ENCODE measurements around the gene TXNRD2.
"Not testable (repeated sequence)": the region's sequence is repeated elsewhere in the genome, so short reads cannot be mapped to it uniquely, and the experiment has no call there.

Gene TXNRD2

GRCh38 chr22:19914201-19914943 lies 27.2 kb downstream of the TXNRD2 start:
- no peak overlapping the region for H3K27ac ChIP-seq (ENCODE audit: low read depth, low read length)
- H3K4me3 ChIP-seq (ENCODE audit: low read depth, low read length): no peak overlapping the region
- H3K79me2 ChIP-seq (ENCODE audit: control insufficient read depth, insufficient read depth, low read length, unreplicated experiment): no peaks in the 10 kb centered on the region
- no peaks in the 10 kb centered on the region for H3K4me1 ChIP-seq (ENCODE audit: control insufficient read depth, insufficient read depth, low read length, unreplicated experiment)
- H3K36me3 ChIP-seq (ENCODE audit: insufficient read depth, low read length): no peaks in the 10 kb centered on the region
- H3K27me3 ChIP-seq (ENCODE audit: insufficient read depth, low read length): no peaks in the 10 kb centered on the region
- no peak overlapping the region for H2AFZ ChIP-seq (ENCODE audit: low read length, unreplicated experiment)

- H3K4me1 ChIP-seq (ENCODE audit: control insufficient read depth, insufficient read depth, low read length, unreplicated experiment): no peaks in the 10 kb centered on the region
- H2AFZ ChIP-seq (ENCODE audit: low read length, unreplicated experiment): no peak overlapping the region
- H3K79me2 ChIP-seq (ENCODE audit: control insufficient read depth, insufficient read depth, low read length, unreplicated experiment): no peaks in the 10 kb centered on the region
- H3K4me3 ChIP-seq (ENCODE audit: low read depth, low read length): no peak overlapping the region
- H3K27ac ChIP-seq (ENCODE audit: low read depth, low read length): no peak overlapping the region
- H3K27me3 ChIP-seq (ENCODE audit: insufficient read depth, low read length): no peaks in the 10 kb centered on the region
- H3K36me3 ChIP-seq (ENCODE audit: insufficient read depth, low read length): no peaks in the 10 kb centered on the region
Observed at GRCh38 chr22:19913337-19913936, 28.2 kb downstream of the TXNRD2 start.

GRCh38 chr22:19912271-19912999 lies 29.2 kb downstream of the TXNRD2 start:
- no peaks in the 10 kb centered on the region for H3K79me2 ChIP-seq (ENCODE audit: control insufficient read depth, insufficient read depth, low read length, unreplicated experiment)
- no peak overlapping the region for H3K4me3 ChIP-seq (ENCODE audit: low read depth, low read length)
- no peak overlapping the region for H2AFZ ChIP-seq (ENCODE audit: low read length, unreplicated experiment)
- no peaks in the 10 kb centered on the region for H3K36me3 ChIP-seq (ENCODE audit: insufficient read depth, low read length)
- H3K27ac ChIP-seq (ENCODE audit: low read depth, low read length): no peak overlapping the region
- no peaks in the 10 kb centered on the region for H3K27me3 ChIP-seq (ENCODE audit: insufficient read depth, low read length)
- H3K4me1 ChIP-seq (ENCODE audit: control insufficient read depth, insufficient read depth, low read length, unreplicated experiment): no peaks in the 10 kb centered on the region

DNA sequence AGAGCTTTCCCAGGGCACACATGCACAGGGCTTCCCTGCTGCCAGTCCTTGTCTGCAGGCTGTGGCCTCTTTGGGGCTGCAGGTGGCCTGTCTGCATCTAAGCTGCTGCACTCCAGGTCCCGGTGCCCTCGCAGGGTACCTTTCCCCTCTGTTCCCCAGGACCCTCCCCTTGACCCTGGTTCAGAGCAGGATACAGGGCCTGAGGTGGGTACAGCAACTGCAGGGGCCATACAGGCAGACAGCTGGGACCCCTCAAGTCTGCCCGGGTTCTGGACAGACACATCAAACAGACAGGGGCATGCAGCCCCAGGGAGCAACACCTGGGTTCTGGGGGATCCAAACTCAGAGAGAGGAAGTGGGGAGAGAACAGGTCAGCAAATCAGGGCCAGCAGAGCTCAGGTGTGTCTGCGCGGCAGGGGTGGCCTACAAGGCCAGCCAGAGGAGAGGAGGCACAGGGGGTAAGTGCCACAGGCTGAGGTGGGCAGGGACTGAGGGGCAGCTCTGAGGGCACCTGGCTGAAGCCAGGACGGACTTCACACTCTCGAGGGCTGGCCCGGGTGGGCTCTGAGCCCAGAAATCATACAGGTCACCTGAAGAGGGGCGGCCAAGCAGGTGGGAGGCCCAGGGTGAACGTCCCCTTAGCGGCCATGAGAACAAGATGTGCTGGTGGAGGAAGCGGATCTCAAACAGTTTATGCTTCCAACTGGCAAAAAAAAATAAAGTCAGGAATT lies 29.9 kb downstream of the TXNRD2 start:
- H3K27ac ChIP-seq (ENCODE audit: low read depth, low read length): no peak overlapping the region
- H3K4me3 ChIP-seq (ENCODE audit: low read depth, low read length): no peak overlapping the region
- no peaks in the 10 kb centered on the region for H3K36me3 ChIP-seq (ENCODE audit: insufficient read depth, low read length)
- no peaks in the 10 kb centered on the region for H3K79me2 ChIP-seq (ENCODE audit: control insufficient read depth, insufficient read depth, low read length, unreplicated experiment)
- H3K4me1 ChIP-seq (ENCODE audit: control insufficient read depth, insufficient read depth, low read length, unreplicated experiment): no peaks in the 10 kb centered on the region
- no peak overlapping the region for H2AFZ ChIP-seq (ENCODE audit: low read length, unreplicated experiment)
- no peaks in the 10 kb centered on the region for H3K27me3 ChIP-seq (ENCODE audit: insufficient read depth, low read length)

- Histone ChIP-seq H3K27ac (ENCODE audit: low read depth, low read length) (no peak overlapping the region), H3K4me3 (ENCODE audit: low read depth, low read length) (no peak overlapping the region), H3K27me3 (ENCODE audit: insufficient read depth, low read length) (no peaks in the 10 kb centered on the region), H3K4me1 (ENCODE audit: control insufficient read depth, insufficient read depth, low read length, unreplicated experiment) (no peaks in the 10 kb centered on the region), H3K36me3 (ENCODE audit: insufficient read depth, low read length) (no peaks in the 10 kb centered on the region), H2AFZ (ENCODE audit: low read length, unreplicated experiment) (no peak overlapping the region), H3K79me2 (ENCODE audit: control insufficient read depth, insufficient read depth, low read length, unreplicated experiment) (no peaks in the 10 kb centered on the region)
Observed at GRCh38 chr22:19910180-19910744, 31.4 kb downstream of the TXNRD2 start.

GRCh38 chr22:19909350-19910179 lies 32.1 kb downstream of the TXNRD2 start:
- H3K79me2 ChIP-seq (ENCODE audit: control insufficient read depth, insufficient read depth, low read length, unreplicated experiment): no peaks in the 10 kb centered on the region
- no peak overlapping the region for H3K4me3 ChIP-seq (ENCODE audit: low read depth, low read length)
- no peak overlapping the region for H2AFZ ChIP-seq (ENCODE audit: low read length, unreplicated experiment)
- no peaks in the 10 kb centered on the region for H3K36me3 ChIP-seq (ENCODE audit: insufficient read depth, low read length)
- no peaks in the 10 kb centered on the region for H3K27me3 ChIP-seq (ENCODE audit: insufficient read depth, low read length)
- H3K4me1 ChIP-seq (ENCODE audit: control insufficient read depth, insufficient read depth, low read length, unreplicated experiment): no peaks in the 10 kb centered on the region
- no peak overlapping the region for H3K27ac ChIP-seq (ENCODE audit: low read depth, low read length)

DNA sequence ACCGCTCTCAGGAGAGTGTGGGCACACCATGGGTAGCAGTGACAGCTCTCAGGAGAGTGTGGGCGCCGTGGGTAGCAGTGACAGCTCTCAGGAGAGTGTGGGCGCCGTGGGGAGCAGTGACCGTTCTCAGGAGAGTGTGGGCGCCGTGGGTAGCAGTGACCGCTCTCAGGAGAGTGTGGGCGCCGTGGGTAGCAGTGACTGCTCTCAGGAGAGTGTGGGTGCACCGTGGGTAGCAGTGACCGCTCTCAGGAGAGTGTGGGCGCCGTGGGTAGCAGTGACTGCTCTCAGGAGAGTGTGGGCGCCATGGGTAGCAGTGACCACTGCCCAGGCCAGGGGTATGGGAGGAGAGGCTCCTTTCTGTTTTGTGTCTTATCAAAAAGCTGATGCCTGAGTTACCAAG lies 33.7 kb downstream of the TXNRD2 start:
- H2AFZ ChIP-seq (ENCODE audit: low read length, unreplicated experiment); H3K4me1 ChIP-seq (ENCODE audit: control insufficient read depth, insufficient read depth, low read length, unreplicated experiment); H3K4me3 ChIP-seq (ENCODE audit: low read depth, low read length); H3K79me2 ChIP-seq (ENCODE audit: control insufficient read depth, insufficient read depth, low read length, unreplicated experiment); H3K27me3 ChIP-seq (ENCODE audit: insufficient read depth, low read length); H3K36me3 ChIP-seq (ENCODE audit: insufficient read depth, low read length); H3K27ac ChIP-seq (ENCODE audit: low read depth, low read length): not testable (repeated sequence)

DNA sequence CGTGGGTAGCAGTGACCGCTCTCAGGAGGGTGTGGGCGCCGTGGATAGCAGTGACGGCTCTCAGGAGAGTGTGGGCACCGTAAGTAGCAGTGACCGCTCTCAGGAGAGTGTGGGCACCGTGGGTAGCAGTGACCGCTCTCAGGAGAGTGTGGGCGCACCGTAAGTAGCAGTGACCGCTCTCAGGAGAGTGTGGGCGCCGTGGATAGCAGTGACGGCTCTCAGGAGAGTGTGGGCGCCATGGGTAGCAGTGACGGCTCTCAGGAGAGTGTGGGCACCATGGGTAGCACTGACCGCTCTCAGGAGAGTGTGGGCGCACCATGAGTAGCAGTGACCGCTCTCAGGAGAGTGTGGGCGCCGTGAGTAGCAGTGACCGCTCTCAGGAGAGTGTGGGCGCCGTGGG lies 34.8 kb downstream of the TXNRD2 start:
- not testable (repeated sequence) for H3K79me2 ChIP-seq (ENCODE audit: control insufficient read depth, insufficient read depth, low read length, unreplicated experiment); H3K27me3 ChIP-seq (ENCODE audit: insufficient read depth, low read length); H3K27ac ChIP-seq (ENCODE audit: low read depth, low read length); H2AFZ ChIP-seq (ENCODE audit: low read length, unreplicated experiment); H3K4me3 ChIP-seq (ENCODE audit: low read depth, low read length); H3K4me1 ChIP-seq (ENCODE audit: control insufficient read depth, insufficient read depth, low read length, unreplicated experiment); H3K36me3 ChIP-seq (ENCODE audit: insufficient read depth, low read length)

DNA sequence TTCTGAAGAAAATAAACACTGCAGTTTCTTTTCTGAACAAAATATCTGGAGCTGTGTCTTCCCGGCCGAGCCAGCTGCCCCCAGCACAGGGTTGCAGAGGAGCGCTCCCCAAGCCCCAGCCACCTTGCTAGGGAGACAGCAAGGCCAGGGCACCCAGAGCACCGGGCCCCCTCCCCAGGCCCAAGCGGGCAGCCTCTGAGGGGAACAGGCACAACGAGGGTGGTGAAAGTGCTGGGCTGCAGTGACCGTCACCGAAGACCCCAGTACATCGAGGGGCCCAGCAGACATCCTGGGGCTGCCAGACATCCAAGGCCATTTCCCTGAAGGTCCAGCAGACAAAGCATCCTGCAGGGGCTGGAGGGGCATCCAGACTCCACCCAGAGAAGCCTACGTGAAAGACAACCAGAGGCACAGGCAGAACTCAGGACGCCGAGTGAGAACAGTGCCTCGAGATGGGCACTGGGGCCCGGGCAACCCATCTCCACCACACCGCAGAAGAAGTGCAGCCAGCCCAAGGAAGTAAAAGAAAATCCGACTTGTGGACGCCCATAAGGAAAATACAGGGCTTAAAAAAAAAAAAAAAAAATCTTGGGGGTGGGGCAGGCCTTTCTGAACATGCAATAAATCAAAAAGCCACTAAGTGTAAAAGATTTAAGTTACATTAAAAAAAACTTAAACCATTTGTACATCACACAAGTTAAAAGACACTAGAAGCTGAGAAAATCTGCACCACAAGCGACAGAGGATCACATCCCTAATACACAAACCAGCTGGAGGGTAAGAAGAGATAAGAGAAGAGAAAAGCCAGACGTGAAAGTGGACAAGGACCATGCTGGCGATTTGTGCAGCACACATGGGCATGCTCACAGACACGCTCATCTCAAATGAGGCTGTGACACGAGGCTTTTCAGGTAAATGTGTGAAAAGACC lies 36.0 kb downstream of the TXNRD2 start:
- Histone ChIP-seq H3K27me3 (ENCODE audit: insufficient read depth, low read length) (no peaks in the 10 kb centered on the region), H3K4me1 (ENCODE audit: control insufficient read depth, insufficient read depth, low read length, unreplicated experiment) (no peaks in the 10 kb centered on the region), H3K27ac (ENCODE audit: low read depth, low read length) (no peak overlapping the region), H3K79me2 (ENCODE audit: control insufficient read depth, insufficient read depth, low read length, unreplicated experiment) (no peaks in the 10 kb centered on the region), H2AFZ (ENCODE audit: low read length, unreplicated experiment) (no peak overlapping the region), H3K36me3 (ENCODE audit: insufficient read depth, low read length) (no peaks in the 10 kb centered on the region), H3K4me3 (ENCODE audit: low read depth, low read length) (no peak overlapping the region)
